Epidermal melanocyte (primary cell): Measurements from ENCODE around the gene FAM107B.
"Not testable (repeated sequence)": the region's sequence is repeated elsewhere in the genome, so short reads cannot be mapped to it uniquely, and the experiment has no call there.

Experiments used
- DNase-seq: peaks from one replicate; pipeline ENCODE4 v3.0.0; 2011; ENCODE audit warnings: low spot score; ENCODE audit not compliant: insufficient read length

Gene FAM107B

GRCh38 chr10:14774797-14775196 lies at the start of gene FAM107B:
FAM107B (minus strand) TSS chr10:14774897; CDS start chr10:14774663, 234 bp downstream.
- no peak for DNase-seq

- no peak for DNase-seq
These were observed 49.3 kb upstream of the FAM107B start for GRCh38 chr10:14823966-14824365.

GRCh38 chr10:14822879-14823755 lies 48.4 kb upstream of the FAM107B start:
- DNase-seq: peak; percentile 55

GRCh38 chr10:14821635-14822375 lies 47.1 kb upstream of the FAM107B start:
- no peak for DNase-seq

GRCh38 chr10:14820775-14821154 lies 46.1 kb upstream of the FAM107B start:
- DNase-seq: no peak

- no peak for DNase-seq
These were observed 45.5 kb upstream of the FAM107B start for GRCh38 chr10:14820010-14820774.

GRCh38 chr10:14816717-14817116 lies 42.0 kb upstream of the FAM107B start:
- not testable (repeated sequence) for DNase-seq

GRCh38 chr10:14815681-14816080 lies 41.0 kb upstream of the FAM107B start:
- no peak for DNase-seq

- DNase-seq: no peak
These were observed 37.6 kb upstream of the FAM107B start for GRCh38 chr10:14812271-14812670.

GRCh38 chr10:14810969-14811953 lies 36.6 kb upstream of the FAM107B start:
- no peak for DNase-seq

- no peak for DNase-seq
These were observed 31.6 kb upstream of the FAM107B start for GRCh38 chr10:14806318-14806717.

- DNase-seq: no peak
These were observed 29.1 kb upstream of the FAM107B start for GRCh38 chr10:14803827-14804226.

GRCh38 chr10:14801723-14802122 lies 27.0 kb upstream of the FAM107B start:
- DNase-seq: no peak

GRCh38 chr10:14800397-14800796 lies 25.7 kb upstream of the FAM107B start:
- DNase-seq: no peak

- DNase-seq: no peak
These were observed 23.9 kb upstream of the FAM107B start for GRCh38 chr10:14798636-14799035.

GRCh38 chr10:14787938-14788337 lies 13.2 kb upstream of the FAM107B start:
- no peak for DNase-seq

- DNase-seq: no peak
These were observed 9.9 kb upstream of the FAM107B start for GRCh38 chr10:14784459-14785055.

GRCh38 chr10:14782691-14783363 lies 8.1 kb upstream of the FAM107B start:
- DNase-seq: peak; percentile 30

GRCh38 chr10:14781763-14782162 lies 7.1 kb upstream of the FAM107B start:
- no peak for DNase-seq
